CD4-positive, alpha-beta T cell (primary cell): Measurements from ENCODE around the gene PSMC6. TPM values are rescaled to one million over a fixed set of nuclear protein-coding genes. Genes with fewer than 3 reads are reported as not detected.

Experiments used
- ATAC-seq: fragments of 200-7000 bp; cut with Tn5 transposase; one replicate; pipeline ENCODE4 v1.10.0; 2022; ENCODE audit warnings: mild to moderate bottlenecking; ENCODE audit not compliant: poor library complexity
- CTCF ChIA-PET: fragments of 350-600 bp; sonication (Branson Sonifier 250); formaldehyde crosslinking; loops from one replicate; lab custom pipeline; 2021; ENCODE audit warnings: antibody characterized with exemption, inconsistent platforms; lab: Charles Lee
- POLR2A ChIA-PET: fragments of 350-600 bp; sonication (Branson Sonifier 250); formaldehyde crosslinking; loops from one replicate; lab custom pipeline; 2021; ENCODE audit warnings: antibody characterized with exemption, inconsistent platforms; lab: Charles Lee
- DNase-seq, 14 experiments: peaks; one replicate each; pipeline ENCODE4 v3.0.0-alpha.2; 2013 to 2020; ENCODE audit warnings: mixed read lengths in 2 of 14
- H3K27ac ChIP-seq, 2 donors: one replicate each; pipeline versions ENCODE4 v1.5.1 to v1.7.0; 2013; ENCODE audit warnings: low read length in 2 of 2, low read depth in 1 of 2, mild to moderate bottlenecking in 1 of 2
- H3K27me3 ChIP-seq, 2 experiments: 1 replicate in 1 of 2; 2 replicates in 1 of 2; pipeline versions ENCODE4 v1.6.1 to v1.7.0; 2013; ENCODE audit warnings: low read length in 2 of 2, control low read depth in 1 of 2, mild to moderate bottlenecking in 1 of 2, moderate library complexity in 1 of 2; ENCODE audit not compliant: insufficient read depth in 2 of 2, control insufficient read depth in 1 of 2
- H3K36me3 ChIP-seq: one replicate; pipeline ENCODE4 v1.6.1; 2013; ENCODE audit warnings: low read length, control low read depth; ENCODE audit not compliant: insufficient read depth
- H3K4me1 ChIP-seq: one replicate; pipeline ENCODE4 v1.6.1; 2013; ENCODE audit warnings: low read length, control low read depth; ENCODE audit not compliant: insufficient read depth
- H3K4me3 ChIP-seq: one replicate; pipeline ENCODE4 v1.5.1; 2013; ENCODE audit warnings: mild to moderate bottlenecking, low read length, moderate library complexity
- H3K9me3 ChIP-seq, 2 experiments: 1 replicate in 1 of 2; 2 replicates in 1 of 2; pipeline versions ENCODE4 v1.6.1 to v1.7.0; 2013; ENCODE audit warnings: low read length in 2 of 2, mild to moderate bottlenecking in 2 of 2, control low read depth in 1 of 2, moderate library complexity in 1 of 2; ENCODE audit not compliant: control insufficient read depth in 1 of 2, insufficient read depth in 1 of 2
- H3K27ac Mint-ChIP-seq: one replicate; pipeline ENCODE4 v1.8.0; 2020; ENCODE audit warnings: mixed read lengths
- H3K27me3 Mint-ChIP-seq: one replicate; pipeline ENCODE4 v1.8.0; 2021; ENCODE audit warnings: mixed read lengths
- H3K36me3 Mint-ChIP-seq: one replicate; pipeline ENCODE4 v1.8.0; 2021; ENCODE audit warnings: low read depth, mixed read lengths
- H3K4me1 Mint-ChIP-seq: one replicate; pipeline ENCODE4 v1.8.0; 2021; ENCODE audit warnings: low read depth, mixed read lengths
- H3K4me3 Mint-ChIP-seq: one replicate; pipeline ENCODE4 v1.8.0; 2020; ENCODE audit warnings: mild to moderate bottlenecking, mixed read lengths
- H3K9me3 Mint-ChIP-seq: one replicate; pipeline ENCODE4 v1.8.0; 2020; ENCODE audit warnings: mixed read lengths
- intact Hi-C, 2 experiments: fragments of 100-400 bp; cut with DNase I in 1 of 2; cut with micrococcal nuclease in 1 of 2; formaldehyde crosslinking; loops; one replicate each; pipeline versions ENCODE4 v1.15.1 to v1.9.0; 2023 to 2025; cut with DNase I, micrococcal nuclease
- total RNA-seq, 174 experiments: library from RNA in 2 of 174; stranded (reverse) in 2 of 174; gene quantifications; one replicate each; pipeline ENCODE4 v1.2.3 and lab custom pipeline; 2021 to 2026
- TF ChIP-seq, protein P1 (sequence below): fragments of 200-600 bp; IDR thresholded peaks from one replicate; pipeline ENCODE4 v1.8.0; 2022; ENCODE audit warnings: antibody characterized with exemption, mild to moderate bottlenecking

Gene PSMC6
- total RNA-seq, 2 experiments from 2014 or later = 110 to 111 TPM

DNA sequence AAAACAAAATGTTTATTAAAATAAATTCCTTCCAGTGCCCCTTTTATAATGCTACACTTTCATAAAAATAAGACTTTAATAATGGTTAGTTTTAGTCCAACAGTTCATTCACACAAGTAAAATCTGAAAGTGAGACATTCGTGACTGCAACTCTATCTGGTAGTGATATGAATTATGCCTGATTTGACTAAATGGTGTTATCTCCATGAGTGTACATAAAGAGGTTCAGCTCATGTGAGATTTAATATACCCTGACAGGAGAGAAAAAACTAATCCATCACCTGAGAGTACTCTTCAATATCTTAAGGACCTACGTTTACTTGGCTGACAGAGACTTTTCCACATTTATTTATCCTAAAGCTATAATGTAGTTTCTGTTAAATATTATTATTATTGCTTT is 45.7 kb upstream of the PSMC6 start:
- POLR2A ChIA-PET = no interaction called here
- H3K27me3 Mint-ChIP-seq = no peaks in the 10 kb centered on the region
- peaks cover 49% of the 10 kb centered on the region for H3K36me3 ChIP-seq
- H3K9me3 ChIP-seq = no peaks in the 10 kb centered on the region
- no peak overlapping the region for H3K4me3 Mint-ChIP-seq
- no peak overlapping the region for H3K4me3 ChIP-seq
- intact Hi-C loops = no loop called here
- ATAC-seq = no peak
- H3K27me3 ChIP-seq = no peaks in the 10 kb centered on the region
- H3K4me1 ChIP-seq = no peaks in the 10 kb centered on the region
- DNase-seq = no peak
- no peaks in the 10 kb centered on the region for H3K9me3 Mint-ChIP-seq
- peaks cover 73% of the 10 kb centered on the region for H3K36me3 Mint-ChIP-seq
- H3K4me1 Mint-ChIP-seq = no peaks in the 10 kb centered on the region
- H3K27ac Mint-ChIP-seq = no peak overlapping the region
- H3K27ac ChIP-seq = no peak overlapping the region
- CTCF ChIA-PET = no interaction called here
- TF ChIP-seq, protein P1, sequence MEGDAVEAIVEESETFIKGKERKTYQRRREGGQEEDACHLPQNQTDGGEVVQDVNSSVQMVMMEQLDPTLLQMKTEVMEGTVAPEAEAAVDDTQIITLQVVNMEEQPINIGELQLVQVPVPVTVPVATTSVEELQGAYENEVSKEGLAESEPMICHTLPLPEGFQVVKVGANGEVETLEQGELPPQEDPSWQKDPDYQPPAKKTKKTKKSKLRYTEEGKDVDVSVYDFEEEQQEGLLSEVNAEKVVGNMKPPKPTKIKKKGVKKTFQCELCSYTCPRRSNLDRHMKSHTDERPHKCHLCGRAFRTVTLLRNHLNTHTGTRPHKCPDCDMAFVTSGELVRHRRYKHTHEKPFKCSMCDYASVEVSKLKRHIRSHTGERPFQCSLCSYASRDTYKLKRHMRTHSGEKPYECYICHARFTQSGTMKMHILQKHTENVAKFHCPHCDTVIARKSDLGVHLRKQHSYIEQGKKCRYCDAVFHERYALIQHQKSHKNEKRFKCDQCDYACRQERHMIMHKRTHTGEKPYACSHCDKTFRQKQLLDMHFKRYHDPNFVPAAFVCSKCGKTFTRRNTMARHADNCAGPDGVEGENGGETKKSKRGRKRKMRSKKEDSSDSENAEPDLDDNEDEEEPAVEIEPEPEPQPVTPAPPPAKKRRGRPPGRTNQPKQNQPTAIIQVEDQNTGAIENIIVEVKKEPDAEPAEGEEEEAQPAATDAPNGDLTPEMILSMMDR = no peak

DNA sequence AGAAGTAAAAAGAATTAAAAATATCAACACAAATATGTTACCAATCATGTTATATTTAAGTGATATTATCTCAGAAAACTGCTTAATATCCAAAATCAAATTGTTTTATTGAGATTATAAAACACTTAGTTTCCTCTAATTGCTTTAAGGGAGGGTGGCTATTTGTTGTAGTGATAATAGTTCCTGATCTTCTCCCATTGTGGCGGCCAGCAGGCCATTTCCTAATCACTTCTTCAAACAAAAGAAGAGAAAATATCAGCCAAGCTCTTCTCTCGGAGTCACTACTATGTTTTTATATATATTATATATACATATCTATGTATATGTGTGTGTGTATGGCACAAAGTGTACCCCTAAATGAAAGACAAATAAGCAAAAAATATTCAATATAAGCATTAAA is 43.1 kb upstream of the PSMC6 start:
- Mint-ChIP-seq H3K4me1 (no peaks in the 10 kb centered on the region), H3K27ac (no peak overlapping the region), H3K36me3 (peaks cover 62% of the 10 kb centered on the region), H3K27me3 (no peaks in the 10 kb centered on the region), H3K4me3 (no peak overlapping the region), H3K9me3 (no peaks in the 10 kb centered on the region)
- DNase-seq (no peak), ATAC-seq (no peak)
- H3K36me3 ChIP-seq = peaks cover 44% of the 10 kb centered on the region
- H3K9me3 ChIP-seq = no peaks in the 10 kb centered on the region
- POLR2A ChIA-PET = no interaction called here
- intact Hi-C loops = no loop called here
- CTCF ChIA-PET = interaction anchor here (1.4 kb wide), 1 partner anchor 11 kb away, joined by 3 read pairs; no protein-coding TSS in a partner anchor
- no peaks in the 10 kb centered on the region for H3K27me3 ChIP-seq
- no peak overlapping the region for H3K27ac ChIP-seq
- TF ChIP-seq, protein P1 = no peak
- no peaks in the 10 kb centered on the region for H3K4me1 ChIP-seq
- no peak overlapping the region for H3K4me3 ChIP-seq

DNA sequence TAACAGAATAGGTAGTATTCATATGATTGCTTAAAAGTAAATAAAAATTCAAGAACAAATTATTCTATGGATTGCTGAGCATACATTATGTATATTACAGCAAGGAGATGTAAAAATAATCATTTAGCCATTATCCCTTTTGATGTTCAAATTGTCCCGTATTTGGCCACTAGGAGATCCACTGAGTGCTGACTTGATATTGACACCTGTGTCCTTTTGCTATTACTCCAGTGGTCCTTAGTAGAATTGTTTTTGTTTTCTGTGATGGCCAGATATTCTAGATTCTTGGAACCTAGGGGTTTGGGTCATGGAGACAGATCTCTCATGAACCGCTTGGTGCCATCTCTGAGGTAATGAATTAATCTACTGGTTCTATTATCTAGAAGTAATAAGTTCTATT is 28.4 kb upstream of the PSMC6 start:
- POLR2A ChIA-PET = interaction anchor here (0.9 to 1.1 kb wide), 2 partner anchors 63 to 84 kb away, joined by 3 to 4 read pairs; no protein-coding TSS in a partner anchor
- peak; percentile 63 for ATAC-seq
- intact Hi-C loops = loop anchor here (1.0 to 5.0 kb wide), 3 partner anchors 16 to 94 kb away; partner anchors contain the start of gene ERO1A (in 1 of the 2)

More for the DNA sequence above, 28.4 kb upstream of the PSMC6 start:
- Histone ChIP-seq H3K9me3 (no peaks in the 10 kb centered on the region), H3K4me3 (no peak overlapping the region), H3K27ac (no peak overlapping the region), H3K4me1 (peaks cover 2% of the 10 kb centered on the region), H3K36me3 (peaks cover 49% of the 10 kb centered on the region), H3K27me3 (no peaks in the 10 kb centered on the region)
- H3K27ac Mint-ChIP-seq = no peak overlapping the region
- H3K36me3 Mint-ChIP-seq = peaks cover 60% of the 10 kb centered on the region
- peaks cover 10% of the 10 kb centered on the region for H3K4me1 Mint-ChIP-seq
- H3K9me3 Mint-ChIP-seq = no peaks in the 10 kb centered on the region
- TF ChIP-seq, protein P1 = peak; percentile 51
- peak in 3 of 14 experiments; percentile 34 to 57 (median 50) for DNase-seq
- H3K4me3 Mint-ChIP-seq = no peak overlapping the region
- CTCF ChIA-PET = no interaction called here
- H3K27me3 Mint-ChIP-seq = no peaks in the 10 kb centered on the region
